ENCODE data around the gene PCOLCE2.

DNA sequence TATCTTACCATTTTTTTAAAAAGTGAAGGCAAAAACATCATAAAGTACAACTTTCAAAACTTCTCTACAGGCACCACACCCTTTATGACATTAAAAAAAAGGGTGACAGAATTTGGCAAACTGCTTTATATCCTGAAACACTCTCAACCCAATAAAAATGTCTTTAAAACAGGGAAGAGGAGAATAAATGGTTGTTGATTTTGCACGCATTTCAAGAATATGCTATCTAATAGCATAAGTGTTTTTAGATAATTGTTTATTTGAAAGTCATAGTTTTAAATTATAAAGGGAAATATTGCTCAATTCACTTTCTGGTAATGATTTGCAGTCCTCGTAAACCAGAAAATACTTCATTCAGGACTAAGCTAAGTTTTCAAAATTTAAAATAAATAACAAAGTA is 1.7 kb upstream of the PCOLCE2 start:
- TF ChIP-seq, protein P1, sequence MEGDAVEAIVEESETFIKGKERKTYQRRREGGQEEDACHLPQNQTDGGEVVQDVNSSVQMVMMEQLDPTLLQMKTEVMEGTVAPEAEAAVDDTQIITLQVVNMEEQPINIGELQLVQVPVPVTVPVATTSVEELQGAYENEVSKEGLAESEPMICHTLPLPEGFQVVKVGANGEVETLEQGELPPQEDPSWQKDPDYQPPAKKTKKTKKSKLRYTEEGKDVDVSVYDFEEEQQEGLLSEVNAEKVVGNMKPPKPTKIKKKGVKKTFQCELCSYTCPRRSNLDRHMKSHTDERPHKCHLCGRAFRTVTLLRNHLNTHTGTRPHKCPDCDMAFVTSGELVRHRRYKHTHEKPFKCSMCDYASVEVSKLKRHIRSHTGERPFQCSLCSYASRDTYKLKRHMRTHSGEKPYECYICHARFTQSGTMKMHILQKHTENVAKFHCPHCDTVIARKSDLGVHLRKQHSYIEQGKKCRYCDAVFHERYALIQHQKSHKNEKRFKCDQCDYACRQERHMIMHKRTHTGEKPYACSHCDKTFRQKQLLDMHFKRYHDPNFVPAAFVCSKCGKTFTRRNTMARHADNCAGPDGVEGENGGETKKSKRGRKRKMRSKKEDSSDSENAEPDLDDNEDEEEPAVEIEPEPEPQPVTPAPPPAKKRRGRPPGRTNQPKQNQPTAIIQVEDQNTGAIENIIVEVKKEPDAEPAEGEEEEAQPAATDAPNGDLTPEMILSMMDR (IDR thresholded peaks at IDR 0.05) = no peak
- TF ChIP-seq POLR2A (IDR thresholded peaks at IDR 0.05) = no peak

Data from testis (tissue), 2 donors.